Left ventricle myocardium inferior (tissue), 1 donor: ENCODE results near the gene USF3. TPM values are rescaled to one million over a fixed set of nuclear protein-coding genes. Genes with fewer than 3 reads are reported as not detected.

Experiments
- DNase-seq: peaks from one replicate; pipeline ENCODE4 v3.0.0-alpha.2; 2020
- H3K27ac ChIP-seq: fragments of 200-600 bp; replicated peaks from 2 replicates; pipeline ENCODE4 v1.8.0; 2021
- H3K27me3 ChIP-seq: fragments of 200-600 bp; 2 replicates; pipeline ENCODE4 v1.8.0; 2021; ENCODE audit warnings: low read depth
- H3K36me3 ChIP-seq: fragments of 200-600 bp; 2 replicates; pipeline ENCODE4 v1.8.0; 2021
- H3K4me1 ChIP-seq: fragments of 200-600 bp; 2 replicates; pipeline ENCODE4 v1.8.0; 2021
- H3K4me3 ChIP-seq: fragments of 200-600 bp; 2 replicates; pipeline ENCODE4 v1.8.0; 2021; ENCODE audit warnings: mild to moderate bottlenecking, moderate library complexity
- H3K9me3 ChIP-seq: fragments of 200-600 bp; replicated peaks from 2 replicates; pipeline ENCODE4 v1.8.0; 2021
- CTCF ChIP-seq: fragments of 200-600 bp; IDR thresholded peaks from 2 replicates; pipeline ENCODE4 v1.8.0; 2021; ENCODE audit warnings: antibody characterized with exemption, mild to moderate bottlenecking, borderline replicate concordance
- intact Hi-C: fragments of 100-400 bp; cut with micrococcal nuclease; formaldehyde crosslinking; loops from one replicate; pipeline ENCODE4 v1.11.0; 2022
- total RNA-seq: library from RNA; stranded (reverse); fragmentation: NEBNext Ultra II Directional; extraction: Animal tissue kit (Norgen Biotek cat#: 25700); gene quantifications from one replicate; pipeline ENCODE4 v1.2.1, GENCODE V29; 2021
- donor health status: DM: no; HTN: yes; CAD: no; lungs with severe emphysema.

USF3 gene
- total RNA-seq, 1 donor from 2014 or later = 13.4 TPM

- H3K4me1 ChIP-seq = peaks cover 8% of the 10 kb centered on the region
Measured at GRCh38 chr3:113629584-113630421, 66.6 kb downstream of the USF3 start.

GRCh38 chr3:113628788-113629187, 67.7 kb downstream of the USF3 start:
- no peak for DNase-seq
- intact Hi-C loops = loop anchor here (5.0 kb wide), 1 partner anchor 136 kb away; no protein-coding TSS in a partner anchor
- Histone ChIP-seq H3K4me3 (no peak overlapping the region), H3K4me1 (peaks cover 8% of the 10 kb centered on the region), H3K36me3 (no peaks in the 10 kb centered on the region), H3K9me3 (no peaks in the 10 kb centered on the region), H3K27me3 (no peaks in the 10 kb centered on the region), H3K27ac (no peak overlapping the region)
- TF ChIP-seq CTCF = no peak

More at GRCh38 chr3:113629584-113630421, 66.6 kb downstream of the USF3 start:
- TF ChIP-seq CTCF = no peak
- no peak overlapping the region for H3K27ac ChIP-seq
- no peaks in the 10 kb centered on the region for H3K9me3 ChIP-seq
- intact Hi-C loops = loop anchor here (5.0 kb wide), 1 partner anchor 138 kb away; no protein-coding TSS in a partner anchor
- DNase-seq = no peak
- H3K27me3 ChIP-seq = no peaks in the 10 kb centered on the region
- H3K4me3 ChIP-seq = no peak overlapping the region
- H3K36me3 ChIP-seq = no peaks in the 10 kb centered on the region

GRCh38 chr3:113628316-113628715, 68.1 kb downstream of the USF3 start:
- Histone ChIP-seq H3K9me3 (no peaks in the 10 kb centered on the region), H3K4me1 (peaks cover 8% of the 10 kb centered on the region), H3K4me3 (no peak overlapping the region), H3K36me3 (no peaks in the 10 kb centered on the region), H3K27ac (no peak overlapping the region), H3K27me3 (peaks cover 3% of the 10 kb centered on the region)
- intact Hi-C loops = loop anchor here (5.0 kb wide), 1 partner anchor 136 kb away; no protein-coding TSS in a partner anchor
- no peak for DNase-seq
- no peak for TF ChIP-seq CTCF

- Histone ChIP-seq H3K36me3 (no peaks in the 10 kb centered on the region), H3K4me1 (peaks cover 8% of the 10 kb centered on the region), H3K27ac (no peak overlapping the region), H3K9me3 (no peaks in the 10 kb centered on the region), H3K4me3 (peak overlapping the region; percentile 20), H3K27me3 (peaks cover 5% of the 10 kb centered on the region)
- peak; percentile 42 for DNase-seq
- intact Hi-C loops = loop anchor here (5.0 kb wide), 1 partner anchor 134 kb away; no protein-coding TSS in a partner anchor
- peak; percentile 94 for TF ChIP-seq CTCF
Measured at GRCh38 chr3:113626503-113627371, 69.7 kb downstream of the USF3 start.

- TF ChIP-seq CTCF = no peak
- H3K36me3 ChIP-seq = no peaks in the 10 kb centered on the region
- intact Hi-C loops = loop anchor here (5.0 kb wide), 1 partner anchor 134 kb away; no protein-coding TSS in a partner anchor
- H3K9me3 ChIP-seq = no peaks in the 10 kb centered on the region
- peaks cover 8% of the 10 kb centered on the region for H3K4me1 ChIP-seq
- H3K27ac ChIP-seq = peak overlapping the region; percentile 36
- DNase-seq = peak; percentile 27
- H3K4me3 ChIP-seq = peak overlapping the region; percentile 20
- H3K27me3 ChIP-seq = peaks cover 5% of the 10 kb centered on the region
Measured at GRCh38 chr3:113625834-113626233, 70.6 kb downstream of the USF3 start.
